Brain microvascular endothelial cell (primary cell): ENCODE data around the gene RAX.

Source experiments
- DNase-seq: peaks from one replicate; pipeline ENCODE4 v3.0.0-alpha.2; 2020
- H3K27ac ChIP-seq: fragments of 250-450 bp; sonication (Bioruptor Pico); 2 replicates; pipeline ENCODE4 v1.5.1; 2020; ENCODE audit warnings: mild to moderate bottlenecking, moderate library complexity
- H3K27me3 ChIP-seq: fragments of 250-450 bp; sonication (Bioruptor Pico); replicated peaks from 2 replicates; pipeline ENCODE4 v1.5.1; 2020; ENCODE audit warnings: mild to moderate bottlenecking
- H3K36me3 ChIP-seq: fragments of 250-450 bp; sonication (Bioruptor Pico); replicated peaks from 2 replicates; pipeline ENCODE4 v1.5.1; 2020; ENCODE audit warnings: mild to moderate bottlenecking
- H3K4me3 ChIP-seq: 2 replicates; pipeline ENCODE4 v1.5.1; 2011; ENCODE audit warnings: low read depth, mild to moderate bottlenecking, control low read depth, low read length, moderate library complexity
- in situ Hi-C: cut with HindIII; loops from 2 replicates; pipeline ENCODE4 v1.10.0; 2017; ENCODE audit warnings: low sequenced_read_pairs, low pct_ligation_motif_present
- TF ChIP-seq, protein P1 (sequence below): IDR thresholded peaks from 2 replicates; pipeline ENCODE4 v1.5.1; 2011; ENCODE audit warnings: low read depth, mild to moderate bottlenecking, moderate library complexity, low read length, control low read depth, inconsistent platforms; ENCODE audit errors: missing control alignments

The RAX gene

GRCh38 chr18:59218018-59218417 is 55.2 kb downstream of the RAX start:
- H3K4me3 ChIP-seq = no peak overlapping the region
- H3K27ac ChIP-seq = no peak overlapping the region
- DNase-seq = no peak
- H3K36me3 ChIP-seq = no peaks in the 10 kb centered on the region
- TF ChIP-seq, protein P1, sequence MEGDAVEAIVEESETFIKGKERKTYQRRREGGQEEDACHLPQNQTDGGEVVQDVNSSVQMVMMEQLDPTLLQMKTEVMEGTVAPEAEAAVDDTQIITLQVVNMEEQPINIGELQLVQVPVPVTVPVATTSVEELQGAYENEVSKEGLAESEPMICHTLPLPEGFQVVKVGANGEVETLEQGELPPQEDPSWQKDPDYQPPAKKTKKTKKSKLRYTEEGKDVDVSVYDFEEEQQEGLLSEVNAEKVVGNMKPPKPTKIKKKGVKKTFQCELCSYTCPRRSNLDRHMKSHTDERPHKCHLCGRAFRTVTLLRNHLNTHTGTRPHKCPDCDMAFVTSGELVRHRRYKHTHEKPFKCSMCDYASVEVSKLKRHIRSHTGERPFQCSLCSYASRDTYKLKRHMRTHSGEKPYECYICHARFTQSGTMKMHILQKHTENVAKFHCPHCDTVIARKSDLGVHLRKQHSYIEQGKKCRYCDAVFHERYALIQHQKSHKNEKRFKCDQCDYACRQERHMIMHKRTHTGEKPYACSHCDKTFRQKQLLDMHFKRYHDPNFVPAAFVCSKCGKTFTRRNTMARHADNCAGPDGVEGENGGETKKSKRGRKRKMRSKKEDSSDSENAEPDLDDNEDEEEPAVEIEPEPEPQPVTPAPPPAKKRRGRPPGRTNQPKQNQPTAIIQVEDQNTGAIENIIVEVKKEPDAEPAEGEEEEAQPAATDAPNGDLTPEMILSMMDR = no peak
- in situ Hi-C loops = no loop called here
- peaks cover 45% of the 10 kb centered on the region for H3K27me3 ChIP-seq
